H9 (cell line): Measurements from ENCODE around the gene SULT1A2. TPM values are rescaled to one million over a fixed set of nuclear protein-coding genes. Genes with fewer than 3 reads are reported as not detected.

ENCODE experiments used
- DNase-seq: peaks from one replicate; pipeline ENCODE4 v3.0.0-alpha.2; 2017
- H2AFZ ChIP-seq: one replicate; pipeline ENCODE4 v1.6.1; 2013; ENCODE audit warnings: mild to moderate bottlenecking, low read length, control low read depth, moderate library complexity
- H2AK5ac ChIP-seq: 2 replicates; pipeline ENCODE4 v1.6.1; 2013; ENCODE audit warnings: low read length, control low read depth, mixed read lengths; ENCODE audit not compliant: insufficient read length
- H2BK120ac ChIP-seq: one replicate; pipeline ENCODE4 v1.6.1; 2013; ENCODE audit warnings: low read depth, mild to moderate bottlenecking, low read length, control low read depth, inconsistent platforms; ENCODE audit not compliant: poor library complexity, severe bottlenecking
- H2BK12ac ChIP-seq: 2 replicates; pipeline ENCODE4 v1.6.1; 2013; ENCODE audit warnings: low read length, control low read depth, mixed read lengths, low read depth; ENCODE audit not compliant: insufficient read length
- H2BK15ac ChIP-seq: 2 replicates; pipeline ENCODE4 v1.6.1; 2013; ENCODE audit warnings: low read depth, low read length, control low read depth
- H2BK20ac ChIP-seq: one replicate; pipeline ENCODE4 v1.6.1; 2013; ENCODE audit warnings: low read depth, mild to moderate bottlenecking, low read length, control low read depth, inconsistent platforms; ENCODE audit not compliant: poor library complexity, severe bottlenecking
- H2BK5ac ChIP-seq: 2 replicates; pipeline ENCODE4 v1.6.1; 2013; ENCODE audit warnings: low read length, control low read depth, mixed read lengths; ENCODE audit not compliant: insufficient read length
- H3K14ac ChIP-seq: 2 replicates; pipeline ENCODE4 v1.6.1; 2013; ENCODE audit warnings: low read length, control low read depth; ENCODE audit not compliant: insufficient read depth
- H3K18ac ChIP-seq: 2 replicates; pipeline ENCODE4 v1.6.1; 2013; ENCODE audit warnings: low read depth, mild to moderate bottlenecking, mixed read lengths, low read length, control low read depth; ENCODE audit not compliant: insufficient read length
- H3K23ac ChIP-seq: 2 replicates; pipeline ENCODE4 v1.6.1; 2013; ENCODE audit warnings: low read length, control low read depth, mixed read lengths, low read depth; ENCODE audit not compliant: insufficient read length
- H3K23me2 ChIP-seq: 2 replicates; pipeline ENCODE4 v1.6.1; 2013; ENCODE audit warnings: low read depth, mild to moderate bottlenecking, mixed read lengths, low read length, control low read depth; ENCODE audit not compliant: insufficient read length, poor library complexity, severe bottlenecking
- H3K27ac ChIP-seq: 2 replicates; pipeline ENCODE4 v1.5.1; 2013; ENCODE audit warnings: low read length, control low read depth, mixed read lengths, low read depth; ENCODE audit not compliant: insufficient read length
- H3K27me3 ChIP-seq: 2 replicates; pipeline ENCODE4 v1.6.1; 2013; ENCODE audit warnings: low read length, control low read depth, inconsistent platforms; ENCODE audit not compliant: insufficient read depth
- H3K4ac ChIP-seq: 2 replicates; pipeline ENCODE4 v1.6.1; 2013; ENCODE audit warnings: low read depth, mild to moderate bottlenecking, control low read depth, inconsistent platforms, low read length, moderate library complexity
- H3K4me1 ChIP-seq: 2 replicates; pipeline ENCODE4 v1.6.1; 2013; ENCODE audit warnings: low read length, control low read depth, inconsistent platforms; ENCODE audit not compliant: insufficient read depth
- H3K4me2 ChIP-seq: 2 replicates; pipeline ENCODE4 v1.6.1; 2013; ENCODE audit warnings: low read length, control low read depth, mixed read lengths; ENCODE audit not compliant: insufficient read length, insufficient read depth
- H3K56ac ChIP-seq: 2 replicates; pipeline ENCODE4 v1.6.1; 2013; ENCODE audit warnings: low read depth, mild to moderate bottlenecking, mixed read lengths, low read length, control low read depth; ENCODE audit not compliant: insufficient read length
- H3K79me1 ChIP-seq: 2 replicates; pipeline ENCODE4 v1.6.1; 2013; ENCODE audit warnings: low read depth, mild to moderate bottlenecking, moderate library complexity, low read length, control low read depth, inconsistent platforms; ENCODE audit not compliant: insufficient read depth, poor library complexity, severe bottlenecking
- H3K79me2 ChIP-seq: 2 replicates; pipeline ENCODE4 v1.6.1; 2013; ENCODE audit warnings: low read length, control low read depth, inconsistent platforms; ENCODE audit not compliant: insufficient read depth
- H3K9ac ChIP-seq: 2 replicates; pipeline ENCODE4 v1.6.1; 2013; ENCODE audit warnings: low read length, control low read depth, mixed read lengths; ENCODE audit not compliant: insufficient read length; ENCODE audit errors: extremely low read depth
- H3K9me3 ChIP-seq: one replicate; pipeline ENCODE4 v1.6.1; 2013; ENCODE audit warnings: low read depth, low read length, inconsistent platforms; ENCODE audit not compliant: control insufficient read depth
- H3T11ph ChIP-seq: one replicate; pipeline ENCODE4 v1.6.1; 2013; ENCODE audit warnings: mild to moderate bottlenecking, low read length, control low read depth, inconsistent platforms
- H4K20me1 ChIP-seq: one replicate; pipeline ENCODE4 v1.6.1; 2013; ENCODE audit not compliant: control insufficient read depth, insufficient read length, insufficient read depth
- H4K5ac ChIP-seq: 2 replicates; pipeline ENCODE4 v1.6.1; 2013; ENCODE audit warnings: low read depth, mild to moderate bottlenecking, mixed read lengths, low read length, control low read depth; ENCODE audit not compliant: insufficient read length
- H4K8ac ChIP-seq: replicated peaks from 2 replicates; pipeline ENCODE4 v1.6.1; 2013; ENCODE audit warnings: low read length, control low read depth, mixed read lengths, low read depth; ENCODE audit not compliant: insufficient read length
- H4K91ac ChIP-seq: 2 replicates; pipeline ENCODE4 v1.6.1; 2013; ENCODE audit warnings: low read depth, mild to moderate bottlenecking, moderate library complexity, mixed read lengths, low read length, control low read depth; ENCODE audit not compliant: insufficient read length
- H3K27ac Mint-ChIP-seq, 3 experiments: 2 replicates in 2 of 3; 3 replicates in 1 of 3; pipeline ENCODE4 v1.8.0; 2020 to 2021; ENCODE audit warnings: mixed read lengths in 3 of 3, mild to moderate bottlenecking in 1 of 3, moderate library complexity in 1 of 3
- H3K27me3 Mint-ChIP-seq: 2 replicates; pipeline ENCODE4 v1.8.0; 2021; ENCODE audit warnings: low read depth, mild to moderate bottlenecking, moderate library complexity, mixed read lengths
- H3K36me3 Mint-ChIP-seq, 3 experiments: 2 replicates in 2 of 3; 3 replicates in 1 of 3; pipeline ENCODE4 v1.8.0; 2020 to 2021; ENCODE audit warnings: low read depth in 3 of 3, mixed read lengths in 3 of 3; ENCODE audit not compliant: insufficient read depth in 1 of 3
- H3K4me1 Mint-ChIP-seq, 2 experiments: 2 replicates each; pipeline ENCODE4 v1.8.0; 2020; ENCODE audit warnings: mixed read lengths in 2 of 2
- H3K4me3 Mint-ChIP-seq, 2 experiments: 2 replicates in 1 of 2; 3 replicates in 1 of 2; pipeline ENCODE4 v1.8.0; 2020 to 2021; ENCODE audit warnings: mild to moderate bottlenecking in 2 of 2, mixed read lengths in 2 of 2, moderate library complexity in 1 of 2
- H3K9me3 Mint-ChIP-seq, 2 experiments: 2 replicates in 1 of 2; 3 replicates in 1 of 2; pipeline ENCODE4 v1.8.0; 2020; ENCODE audit warnings: mild to moderate bottlenecking in 2 of 2, mixed read lengths in 2 of 2, moderate library complexity in 1 of 2
- WGBS: extraction: QIAGEN DNeasy Blood & Tissue Kit; methylation state at CpG from one replicate; pipeline ENCODE4 v1.1.7; 2013; ENCODE audit warnings: missing lambda C conversion rate, low lambda C conversion rate, mixed read lengths; ENCODE audit not compliant: insufficient read length; ENCODE audit errors: extremely low coverage; 5-methylcytosine and 5-hydroxymethylcytosine counted together
- total RNA-seq: library from RNA; stranded (reverse); gene quantifications from 2 replicates; pipeline ENCODE4 v1.2.1, GENCODE V29; 2021
- TF ChIP-seq, protein P1 (sequence below): fragments of 200-600 bp; sonication (generic); conservative IDR thresholded peaks from 3 replicates; pipeline ENCODE4 v1.8.0; 2021; ENCODE audit warnings: antibody characterized with exemption, mild to moderate bottlenecking

The SULT1A2 gene
- total RNA-seq, 1 experiment from 2014 or later = 0.66 TPM

DNA sequence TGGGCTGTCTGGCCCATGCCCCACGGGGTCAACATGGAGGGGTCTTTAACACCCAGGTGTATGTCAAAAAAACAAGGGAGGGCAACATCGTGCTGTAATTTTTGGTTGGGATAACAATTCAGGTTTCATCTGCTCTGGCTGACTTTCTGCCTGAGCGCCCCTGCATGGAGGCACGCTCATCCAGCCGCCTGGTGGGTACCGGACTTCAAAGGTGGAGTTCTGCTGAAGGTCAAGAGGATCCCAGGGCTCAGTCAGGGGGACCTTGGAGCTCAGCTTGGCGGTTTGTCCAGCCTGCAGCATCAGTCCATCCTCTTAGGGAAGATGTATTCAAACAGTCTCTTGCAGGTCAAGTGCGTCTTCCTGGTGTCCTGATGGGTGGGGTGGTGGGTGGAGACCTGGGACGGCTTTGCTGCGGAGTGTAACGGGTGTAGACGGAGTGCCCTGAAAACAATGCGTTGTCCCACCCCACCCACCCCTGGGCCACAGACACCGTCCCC lies 48.5 kb downstream of the SULT1A2 start:
- no peaks in the 10 kb centered on the region for H3K36me3 Mint-ChIP-seq
- TF ChIP-seq, protein P1, sequence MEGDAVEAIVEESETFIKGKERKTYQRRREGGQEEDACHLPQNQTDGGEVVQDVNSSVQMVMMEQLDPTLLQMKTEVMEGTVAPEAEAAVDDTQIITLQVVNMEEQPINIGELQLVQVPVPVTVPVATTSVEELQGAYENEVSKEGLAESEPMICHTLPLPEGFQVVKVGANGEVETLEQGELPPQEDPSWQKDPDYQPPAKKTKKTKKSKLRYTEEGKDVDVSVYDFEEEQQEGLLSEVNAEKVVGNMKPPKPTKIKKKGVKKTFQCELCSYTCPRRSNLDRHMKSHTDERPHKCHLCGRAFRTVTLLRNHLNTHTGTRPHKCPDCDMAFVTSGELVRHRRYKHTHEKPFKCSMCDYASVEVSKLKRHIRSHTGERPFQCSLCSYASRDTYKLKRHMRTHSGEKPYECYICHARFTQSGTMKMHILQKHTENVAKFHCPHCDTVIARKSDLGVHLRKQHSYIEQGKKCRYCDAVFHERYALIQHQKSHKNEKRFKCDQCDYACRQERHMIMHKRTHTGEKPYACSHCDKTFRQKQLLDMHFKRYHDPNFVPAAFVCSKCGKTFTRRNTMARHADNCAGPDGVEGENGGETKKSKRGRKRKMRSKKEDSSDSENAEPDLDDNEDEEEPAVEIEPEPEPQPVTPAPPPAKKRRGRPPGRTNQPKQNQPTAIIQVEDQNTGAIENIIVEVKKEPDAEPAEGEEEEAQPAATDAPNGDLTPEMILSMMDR = no peak
- Histone ChIP-seq H2BK15ac (no peak overlapping the region), H2AFZ (no peak overlapping the region), H4K20me1 (no peaks in the 10 kb centered on the region), H3K14ac (no peak overlapping the region), H4K5ac (no peak overlapping the region), H4K91ac (no peak overlapping the region), H3T11ph (no peak overlapping the region), H3K9ac (no peak overlapping the region), H3K9me3 (no peaks in the 10 kb centered on the region), H3K4me2 (no peak overlapping the region), H3K18ac (no peak overlapping the region), H2BK5ac (no peak overlapping the region), H3K4me1 (no peaks in the 10 kb centered on the region), H3K4ac (no peak overlapping the region), H3K79me1 (no peaks in the 10 kb centered on the region), H3K23ac (no peak overlapping the region), H4K8ac (no peak overlapping the region), H3K27ac (no peak overlapping the region), H3K23me2 (no peaks in the 10 kb centered on the region), H2BK20ac (no peak overlapping the region), H3K27me3 (no peaks in the 10 kb centered on the region), H2AK5ac (no peak overlapping the region), H3K56ac (no peak overlapping the region), H2BK120ac (no peak overlapping the region), H3K79me2 (no peaks in the 10 kb centered on the region), H2BK12ac (no peak overlapping the region)
- H3K4me1 Mint-ChIP-seq = 0 out of 4 replicates have a peak, but pooled peaks cover 4% of the 10 kb centered on the region in 2 experiments
- WGBS = no CpG with 5 or more reads among the region's 14 CpGs
- no peak overlapping the region for H3K27ac Mint-ChIP-seq
- DNase-seq = no peak
- no peaks in the 10 kb centered on the region for H3K9me3 Mint-ChIP-seq
- no peaks in the 10 kb centered on the region; the same call in 1 of the 2 replicates for H3K27me3 Mint-ChIP-seq
- no peak overlapping the region for H3K4me3 Mint-ChIP-seq
